Measurements from ENCODE around the gene NIPSNAP2. TPM values are rescaled to one million over a fixed set of nuclear protein-coding genes. Genes with fewer than 3 reads are reported as not detected.
"Not testable (repeated sequence)": the region's sequence is repeated elsewhere in the genome, so short reads cannot be mapped to it uniquely, and the experiment has no call there.

Gene NIPSNAP2
- polyA plus RNA-seq, 4 donors, result 87.2 to 137 (median 112) TPM

DNA sequence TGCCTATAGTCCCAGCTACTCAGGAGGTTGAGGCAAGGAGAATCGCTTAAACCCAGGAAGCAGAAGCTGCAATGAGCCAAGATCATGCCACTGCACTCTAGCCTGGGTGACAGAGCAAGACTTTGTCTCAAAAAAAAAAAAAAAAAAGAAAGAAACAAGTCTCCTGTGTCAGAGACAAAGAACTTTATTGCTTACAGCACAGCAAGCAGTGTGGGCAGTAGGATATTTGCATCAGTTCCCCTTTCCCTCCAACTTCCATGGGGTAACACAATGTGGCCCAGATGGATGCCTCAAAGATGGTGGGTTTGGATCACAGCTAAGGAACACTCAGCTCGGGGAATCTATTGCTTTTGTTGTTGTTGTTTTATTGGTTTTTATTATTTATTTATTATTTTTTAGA lies 81.4 kb downstream of the NIPSNAP2 start:
- not testable (repeated sequence) for DNase-seq (ENCODE audit: low read depth in 4 of 4, low spot score in 3 of 4)

DNA sequence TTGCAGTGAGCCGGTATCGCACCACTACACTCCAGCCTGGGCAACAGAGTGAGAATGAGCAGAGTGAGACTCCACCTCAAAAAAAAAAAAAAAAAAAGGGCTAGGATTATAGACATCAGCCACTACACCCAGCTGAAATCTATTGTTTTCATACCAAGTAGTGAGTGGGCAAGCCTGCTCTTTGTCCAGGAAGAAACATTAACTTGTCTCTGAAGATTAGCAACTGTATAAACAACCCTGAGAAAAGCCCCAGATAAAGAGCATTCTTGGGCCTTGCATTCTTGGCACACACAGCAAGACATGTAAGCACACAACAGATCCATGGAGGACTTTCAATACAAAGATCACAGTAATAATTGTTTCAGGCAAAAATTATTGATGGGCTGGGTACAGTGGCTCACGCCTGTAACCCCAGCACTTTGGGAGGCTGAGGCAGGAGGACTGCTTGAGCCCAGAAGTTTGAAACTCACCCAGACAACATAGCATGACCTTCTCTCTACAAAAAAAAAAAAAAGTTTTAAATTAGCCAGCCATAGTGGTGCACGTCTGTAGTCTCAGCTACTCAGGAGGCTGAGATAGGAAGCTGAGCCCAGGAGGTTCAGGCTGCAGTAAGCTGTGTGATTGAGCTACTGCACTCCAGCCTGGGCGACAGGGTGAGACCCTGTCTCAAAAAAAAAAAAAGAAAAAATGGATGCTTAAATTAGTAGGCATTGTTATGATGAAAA lies 82.5 kb downstream of the NIPSNAP2 start:
- no peak for DNase-seq (ENCODE audit: low read depth in 4 of 4, low spot score in 3 of 4)

DNA sequence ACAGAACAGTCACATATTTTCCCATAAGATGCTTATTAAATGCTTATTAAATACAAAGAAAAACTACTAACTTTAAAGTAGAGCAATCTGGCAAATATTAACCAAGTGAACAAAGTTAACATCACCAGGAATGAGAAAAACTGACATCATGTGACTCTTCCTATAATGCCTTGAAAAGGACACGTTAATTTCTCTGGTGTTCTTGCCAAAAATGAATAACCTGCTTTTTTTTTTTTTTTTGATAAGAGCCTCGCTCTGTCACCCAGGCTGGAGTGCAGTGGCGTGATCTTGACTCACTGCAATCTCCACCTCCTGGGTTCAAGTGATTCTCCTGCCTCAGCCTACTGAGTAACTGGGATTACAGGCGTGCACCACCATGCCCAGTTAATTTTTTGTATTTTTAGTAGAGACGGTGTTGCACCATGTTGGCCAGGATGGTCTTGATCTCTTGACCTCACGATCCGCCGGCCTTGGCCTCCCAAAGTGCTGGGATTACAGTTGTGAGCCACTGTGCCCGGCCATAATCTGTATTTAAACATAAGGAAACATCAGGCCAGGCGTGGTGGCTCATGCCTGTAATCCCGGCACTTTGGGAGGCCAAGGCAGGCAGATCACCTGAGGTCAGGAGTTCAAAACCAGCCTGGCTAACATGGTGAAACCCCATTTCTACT lies 83.2 kb downstream of the NIPSNAP2 start:
- DNase-seq (ENCODE audit: low read depth in 4 of 4, low spot score in 3 of 4), result not testable (repeated sequence)

DNA sequence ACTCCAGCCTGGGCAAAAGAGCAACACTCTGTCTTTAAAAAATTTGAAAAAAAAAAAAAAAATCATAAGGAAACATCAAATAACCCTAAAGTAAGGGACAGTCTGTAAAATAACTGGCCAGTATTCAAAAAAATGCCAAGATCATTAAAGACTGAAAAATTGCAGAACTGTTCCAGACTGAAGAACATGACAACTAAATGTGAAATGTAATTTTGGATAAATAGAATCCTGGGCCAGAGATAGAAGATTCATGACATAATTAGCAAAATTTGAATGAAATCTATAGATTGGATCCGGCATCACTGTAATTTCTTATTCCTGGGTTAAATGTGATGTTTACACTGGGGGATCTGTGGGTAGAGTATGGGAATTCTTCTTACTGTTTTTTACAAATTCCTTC lies 83.9 kb downstream of the NIPSNAP2 start:
- no peak for DNase-seq (ENCODE audit: low read depth in 4 of 4, low spot score in 3 of 4)

DNA sequence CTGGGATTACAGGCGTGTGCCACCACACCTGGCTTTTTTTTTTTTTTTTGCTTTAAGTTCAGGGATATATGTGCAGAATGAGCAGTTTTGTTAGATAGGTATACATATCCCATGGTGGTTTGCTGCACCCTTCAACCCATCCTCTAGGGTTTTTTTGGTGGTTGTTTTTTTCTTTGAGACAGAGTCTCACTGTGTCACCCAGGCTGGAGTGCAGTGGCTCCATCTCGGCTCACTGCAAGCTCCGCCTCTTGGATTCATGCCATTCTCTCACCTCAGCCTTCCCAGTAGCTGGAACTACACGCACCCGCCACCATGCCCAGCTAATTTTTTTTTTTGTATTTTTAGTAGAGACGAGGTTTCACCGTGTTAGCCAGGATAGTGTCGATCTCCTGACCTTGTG lies 84.4 kb downstream of the NIPSNAP2 start:
- not testable (repeated sequence) for DNase-seq (ENCODE audit: low read depth in 4 of 4, low spot score in 3 of 4)

Other genes with a start within 250 kb of the NIPSNAP2 start
- gene SEPTIN14, start 101.8 kb upstream of the NIPSNAP2 start, polyA plus RNA-seq (ENCODE audit: insufficient read length in 4 of 4), result under 1 TPM; 0.24 to 0.64 (median 0.29) TPM
- gene ZNF713, start 77.1 kb upstream of the NIPSNAP2 start, polyA plus RNA-seq (ENCODE audit: insufficient read length in 4 of 4), result 10 to 100 TPM; 11.8 to 14.5 (median 14.1) TPM
- 10 to 100 TPM; 13.9 to 19.4 (median 18.4) TPM for gene MRPS17, start 12.7 kb upstream of the NIPSNAP2 start, polyA plus RNA-seq (ENCODE audit: insufficient read length in 4 of 4)
- gene PSPH, start 86.9 kb downstream of the NIPSNAP2 start, polyA plus RNA-seq (ENCODE audit: insufficient read length in 4 of 4), result 10 to 100 TPM; 18.1 to 44.3 (median 33.1) TPM
- gene CCT6A, start 87.2 kb downstream of the NIPSNAP2 start, polyA plus RNA-seq (ENCODE audit: insufficient read length in 4 of 4), result 100 to 1,000 TPM; 142 to 241 (median 229) TPM
- 100 to 1,000 TPM in 2 of 4 donors, 10 to 100 TPM in 2; 64.2 to 152 (median 105) TPM for gene SUMF2, start 99.7 kb downstream of the NIPSNAP2 start, polyA plus RNA-seq (ENCODE audit: insufficient read length in 4 of 4)
- 1 to 10 TPM in 3 of 4 donors, under 1 TPM in 1; 0.93 to 2.3 (median 1.6) TPM for gene PHKG1, start 128.4 kb downstream of the NIPSNAP2 start, polyA plus RNA-seq (ENCODE audit: insufficient read length in 4 of 4)
- gene CHCHD2, start 141.9 kb downstream of the NIPSNAP2 start, polyA plus RNA-seq (ENCODE audit: insufficient read length in 4 of 4), result 100 to 1,000 TPM; 201 to 277 (median 254) TPM
- 1 to 10 TPM in 3 of 4 donors, under 1 TPM in 1; 0.25 to 3.0 (median 1.8) TPM for gene NUPR2, start 151.8 kb downstream of the NIPSNAP2 start, polyA plus RNA-seq (ENCODE audit: insufficient read length in 4 of 4)